GM18505 (cell line): Measurements from ENCODE around the gene PGAM1.

Experiments
- ATAC-seq: cut with Tn5 transposase; IDR thresholded peaks from one replicate; pipeline ENCODE4 v1.9.1; 2021; ENCODE audit not compliant: unreplicated experiment
- POLR2A ChIP-seq: IDR thresholded peaks from 4 replicates; pipeline ENCODE4 v1.6.1; 2011; ENCODE audit warnings: borderline replicate concordance; ENCODE audit not compliant: insufficient read depth, insufficient read length; ENCODE audit errors: extremely low read depth

Gene PGAM1

DNA sequence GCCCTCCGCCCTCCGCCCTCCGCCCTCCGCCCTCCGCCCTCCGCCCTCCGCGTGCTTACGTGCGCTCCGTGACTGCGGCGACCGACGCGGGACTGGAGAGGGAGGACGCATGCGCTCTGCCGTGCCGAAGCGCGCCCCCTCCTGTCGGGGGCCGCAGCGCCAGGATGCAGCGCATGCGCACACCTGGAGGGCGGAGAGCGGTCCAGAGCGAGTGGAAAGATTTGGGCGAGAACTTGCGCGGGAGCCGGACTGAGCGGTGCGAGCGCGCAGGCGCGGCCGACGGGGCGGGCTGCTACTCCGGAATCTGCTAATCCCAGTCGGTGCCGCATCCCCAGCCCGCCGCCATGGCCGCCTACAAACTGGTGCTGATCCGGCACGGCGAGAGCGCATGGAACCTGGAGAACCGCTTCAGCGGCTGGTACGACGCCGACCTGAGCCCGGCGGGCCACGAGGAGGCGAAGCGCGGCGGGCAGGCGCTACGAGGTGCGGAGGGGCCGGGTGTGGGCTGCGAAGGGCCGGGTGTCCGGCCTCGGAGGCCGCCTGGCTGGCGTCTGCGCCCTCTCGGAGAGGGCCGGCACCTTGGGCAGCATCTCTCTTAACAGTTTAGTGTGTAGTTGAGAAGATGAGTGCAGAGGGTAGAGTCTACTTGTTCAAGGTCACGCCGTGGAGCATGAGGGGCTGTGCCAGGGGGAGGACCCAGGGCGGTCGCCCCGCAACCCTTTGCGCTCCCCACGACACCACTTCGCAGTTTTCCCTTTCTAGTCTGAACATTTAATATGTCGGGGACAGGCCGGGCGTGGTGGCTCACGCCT is at the start of gene PGAM1:
Gene PGAM1 (plus strand): TSS at position 228 of the 812 bp plus-strand sequence. CDS start 117 bp downstream, at position 345.
- peak; percentile 79 for ATAC-seq
- TF ChIP-seq POLR2A: peak; percentile 74

- ATAC-seq: no peak
- TF ChIP-seq POLR2A: no peak
These were observed 49.6 kb upstream of the PGAM1 start for GRCh38 chr10:97376413-97376812.

DNA sequence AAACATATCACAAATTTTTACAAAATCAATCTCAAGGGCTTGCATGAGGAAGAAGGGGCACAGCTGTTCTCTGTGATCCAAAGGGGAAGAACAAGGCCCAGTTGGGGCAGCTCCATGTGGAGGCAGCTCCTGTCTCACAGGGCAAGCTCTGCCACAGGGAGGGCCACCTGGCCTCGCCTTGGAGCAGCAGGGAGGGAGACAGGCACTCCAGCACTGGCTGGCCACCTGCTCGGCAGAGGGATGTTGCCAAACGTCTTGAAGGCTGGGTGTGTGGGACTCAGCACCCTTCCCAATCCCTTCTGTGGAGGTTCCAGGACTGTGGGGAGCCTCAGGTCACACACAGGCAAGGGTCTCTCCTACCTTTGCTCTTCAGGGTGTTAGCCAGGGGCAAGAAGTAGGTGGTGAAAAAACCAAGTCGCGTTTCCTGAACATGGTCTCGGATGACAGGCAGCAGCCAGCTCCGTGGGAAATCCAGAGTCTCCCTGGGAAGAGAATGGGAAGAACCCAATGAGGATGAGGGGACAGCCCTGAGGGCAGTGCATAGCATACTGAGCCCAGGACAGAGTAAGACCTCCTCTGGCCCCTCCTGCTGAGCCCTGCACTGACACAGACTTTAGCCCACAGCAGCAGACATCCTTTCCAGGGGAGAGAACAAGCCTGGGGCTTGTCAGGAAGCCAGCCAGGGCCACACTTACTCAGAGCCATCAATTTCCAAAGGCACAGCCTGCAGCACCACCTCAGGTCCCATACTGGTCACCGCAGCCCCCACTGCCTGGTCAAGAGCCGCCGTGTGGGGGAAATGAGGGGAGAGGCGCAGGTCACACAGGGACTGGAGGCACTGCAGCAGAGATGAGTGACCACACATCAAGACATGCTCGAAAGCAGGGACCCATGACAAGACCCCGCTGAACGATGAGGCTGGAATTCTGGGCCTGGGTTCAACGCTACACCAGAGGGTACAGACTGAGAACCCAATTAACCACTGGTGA is 46.8 kb upstream of the PGAM1 start:
- no peak for ATAC-seq
- no peak for TF ChIP-seq POLR2A

GRCh38 chr10:97380516-97380915 is 45.5 kb upstream of the PGAM1 start:
- ATAC-seq: no peak
- TF ChIP-seq POLR2A: no peak

- TF ChIP-seq POLR2A: no peak
- no peak for ATAC-seq
These were observed 44.4 kb upstream of the PGAM1 start for GRCh38 chr10:97381626-97382025.

DNA sequence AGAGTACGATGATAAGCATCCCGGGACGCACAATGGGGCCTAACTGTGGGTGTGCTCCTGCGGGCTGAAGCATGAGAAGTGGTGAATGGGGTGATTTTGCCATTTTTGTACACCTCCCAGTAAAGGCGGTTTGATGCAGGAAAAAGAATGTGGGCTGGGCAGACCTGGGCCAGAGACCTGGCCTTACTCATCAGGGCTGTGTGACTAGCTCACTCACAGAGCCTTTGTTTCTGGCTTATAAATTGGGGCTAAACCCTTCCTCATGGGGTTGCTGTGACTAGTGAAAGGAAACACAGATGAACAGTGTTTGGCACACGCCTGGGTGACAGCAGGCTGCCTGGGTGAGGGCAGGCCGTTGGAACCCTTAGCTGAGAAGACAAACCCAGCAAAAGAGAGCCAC is 42.8 kb upstream of the PGAM1 start:
- no peak for ATAC-seq

DNA sequence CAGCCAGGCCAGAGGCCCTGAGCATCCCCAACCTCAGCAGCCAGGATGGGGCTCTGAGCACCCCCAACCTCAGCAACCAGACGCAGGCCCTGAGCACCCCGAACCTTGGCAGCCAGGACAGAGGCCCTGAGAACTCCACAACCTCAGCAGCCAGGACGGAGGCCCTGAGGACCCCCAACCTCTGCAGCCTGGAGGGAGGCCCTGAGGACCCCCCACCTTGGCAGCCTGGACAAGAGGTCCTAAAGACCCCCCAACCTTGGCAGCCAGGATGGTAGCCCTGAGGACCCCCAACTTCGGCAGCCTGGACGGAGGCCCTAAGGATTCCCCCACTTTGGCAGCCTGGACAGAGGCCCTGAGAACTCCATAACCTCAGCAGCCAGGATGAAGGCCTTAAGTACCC is 41.8 kb upstream of the PGAM1 start:
- no peak for TF ChIP-seq POLR2A
- no peak for ATAC-seq

More for the DNA sequence above, 42.8 kb upstream of the PGAM1 start:
- TF ChIP-seq POLR2A: no peak

DNA sequence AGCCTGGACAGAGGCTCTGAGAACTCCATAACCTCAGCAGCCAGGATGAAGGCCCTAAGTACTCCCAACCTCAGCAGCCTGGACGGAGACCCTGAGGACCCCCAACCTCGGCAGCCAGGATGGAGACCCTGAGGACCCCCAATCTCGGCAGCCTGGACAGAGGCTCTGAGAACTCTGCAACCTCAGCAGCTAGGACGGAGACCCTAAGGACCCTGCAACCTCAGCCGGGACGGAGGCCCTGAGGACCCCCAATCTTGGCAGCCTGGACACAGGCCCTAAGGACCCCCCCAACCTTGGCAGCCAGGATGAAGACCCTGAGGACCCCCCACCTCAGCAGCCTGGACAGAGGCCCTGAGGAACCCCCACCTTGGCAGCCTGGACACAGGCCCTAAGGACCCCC is 41.4 kb upstream of the PGAM1 start:
- TF ChIP-seq POLR2A: no peak
- ATAC-seq: no peak

DNA sequence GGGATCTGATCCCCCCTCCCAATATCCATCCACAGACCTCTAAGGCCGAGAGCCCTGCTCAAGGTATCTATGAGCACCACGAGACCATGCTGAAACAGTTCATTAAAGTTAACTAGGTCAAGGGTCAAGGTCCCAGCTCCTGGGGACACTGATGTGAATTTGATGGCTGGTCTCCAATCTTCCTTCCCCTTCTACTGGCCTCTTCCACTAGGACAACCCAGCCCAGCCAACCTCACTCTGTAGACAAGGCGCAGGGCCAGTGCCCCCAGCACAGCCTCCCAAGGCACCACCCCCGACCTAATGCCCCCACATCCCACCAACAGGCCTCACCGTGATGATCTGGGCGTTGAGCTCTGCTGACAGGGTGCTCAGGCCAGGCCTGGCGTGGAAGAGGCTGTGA is 40.4 kb upstream of the PGAM1 start:
- ATAC-seq: no peak
- TF ChIP-seq POLR2A: no peak

DNA sequence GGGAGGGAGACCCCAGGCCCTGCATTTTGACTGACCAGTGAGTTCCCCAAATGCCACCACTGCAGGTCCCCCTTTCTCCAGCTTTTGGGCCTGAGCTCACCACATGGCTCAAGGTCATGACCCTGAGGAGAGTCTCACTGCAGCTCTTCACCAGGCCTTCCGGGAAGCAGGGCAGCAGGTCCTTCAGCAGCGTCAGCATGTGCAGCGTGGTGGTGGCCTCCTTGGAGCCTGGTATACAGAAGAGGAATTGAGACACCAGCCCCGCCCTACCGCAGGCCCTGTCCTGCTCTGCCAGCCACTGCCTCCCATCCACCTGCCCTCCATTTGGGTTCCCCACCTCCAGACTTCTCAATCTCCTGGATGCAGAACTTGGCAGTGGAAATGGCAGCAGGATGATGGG is 37.8 kb upstream of the PGAM1 start:
- ATAC-seq: no peak
- no peak for TF ChIP-seq POLR2A

DNA sequence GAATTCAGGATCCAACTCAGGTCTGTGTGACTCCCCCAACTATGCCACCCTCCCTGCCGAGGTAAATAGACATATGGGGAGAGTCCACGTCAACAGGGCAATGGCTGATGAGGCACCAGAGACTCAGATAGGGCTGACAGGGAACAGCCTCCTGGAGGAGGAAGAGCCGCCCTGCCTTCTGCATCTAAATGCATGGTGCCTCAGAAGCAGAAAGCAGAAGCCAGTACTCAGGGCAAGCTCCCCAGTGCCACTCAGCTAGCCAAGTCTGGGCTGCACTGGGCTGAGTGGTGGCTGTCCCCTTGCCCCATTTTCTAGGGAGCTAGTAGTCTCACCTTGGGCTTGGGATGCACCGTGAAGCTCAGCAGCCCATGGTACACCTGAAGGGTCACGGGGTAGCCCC is 35.9 kb upstream of the PGAM1 start:
- no peak for ATAC-seq
- TF ChIP-seq POLR2A: no peak

- ATAC-seq: no peak
- no peak for TF ChIP-seq POLR2A
These were observed 32.9 kb upstream of the PGAM1 start for GRCh38 chr10:97393034-97393573.

DNA sequence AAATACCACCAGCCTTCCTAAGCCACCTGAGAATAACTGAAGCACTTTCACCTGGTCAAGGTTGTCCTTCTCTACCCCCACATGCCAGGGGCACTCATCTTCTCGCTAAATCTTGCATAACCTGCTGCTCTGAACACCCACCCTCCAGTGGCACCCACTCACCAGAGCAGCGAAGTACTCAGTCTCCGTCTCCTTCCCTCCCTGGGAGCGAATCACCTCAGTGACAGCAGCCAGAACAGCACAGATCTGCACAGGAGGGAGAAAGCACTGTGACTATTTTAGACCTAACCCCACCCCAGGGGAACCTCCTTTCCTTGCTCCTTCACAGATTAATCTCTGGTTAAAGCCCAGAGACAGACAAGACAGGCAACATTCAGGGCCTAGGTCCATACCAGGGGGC is 29.9 kb upstream of the PGAM1 start:
- TF ChIP-seq POLR2A: no peak
- ATAC-seq: no peak
